ENCODE measurements around the gene CHN2.
"Not testable (repeated sequence)": the region's sequence is repeated elsewhere in the genome, so short reads cannot be mapped to it uniquely, and the experiment has no call there.

The CHN2 gene

DNA sequence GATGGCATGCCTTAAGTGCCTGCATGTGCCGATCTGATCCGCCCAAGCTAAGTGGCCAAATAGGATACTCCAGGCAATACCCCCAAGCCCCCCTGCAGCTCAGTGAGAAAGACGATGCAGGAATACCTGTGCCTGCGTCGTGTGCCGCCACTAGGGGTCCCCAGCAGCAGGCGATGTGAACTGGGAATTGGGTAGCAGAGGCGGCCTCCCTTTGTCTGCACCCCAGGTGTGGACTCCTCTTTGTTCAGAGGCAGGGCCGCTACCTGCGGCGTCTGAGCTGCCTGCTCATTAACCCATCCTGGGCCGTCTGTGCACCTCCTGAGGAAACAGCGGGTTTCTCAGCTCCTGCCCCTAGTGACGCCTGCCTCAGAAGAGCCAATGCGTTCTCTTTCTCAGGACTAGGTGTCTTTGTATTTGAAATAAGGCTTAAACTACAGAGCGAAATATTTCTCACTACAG is 4.8 kb upstream of the CHN2 start:
- peak; percentile 22 for DNase-seq (ENCODE audit: low read depth)

DNA sequence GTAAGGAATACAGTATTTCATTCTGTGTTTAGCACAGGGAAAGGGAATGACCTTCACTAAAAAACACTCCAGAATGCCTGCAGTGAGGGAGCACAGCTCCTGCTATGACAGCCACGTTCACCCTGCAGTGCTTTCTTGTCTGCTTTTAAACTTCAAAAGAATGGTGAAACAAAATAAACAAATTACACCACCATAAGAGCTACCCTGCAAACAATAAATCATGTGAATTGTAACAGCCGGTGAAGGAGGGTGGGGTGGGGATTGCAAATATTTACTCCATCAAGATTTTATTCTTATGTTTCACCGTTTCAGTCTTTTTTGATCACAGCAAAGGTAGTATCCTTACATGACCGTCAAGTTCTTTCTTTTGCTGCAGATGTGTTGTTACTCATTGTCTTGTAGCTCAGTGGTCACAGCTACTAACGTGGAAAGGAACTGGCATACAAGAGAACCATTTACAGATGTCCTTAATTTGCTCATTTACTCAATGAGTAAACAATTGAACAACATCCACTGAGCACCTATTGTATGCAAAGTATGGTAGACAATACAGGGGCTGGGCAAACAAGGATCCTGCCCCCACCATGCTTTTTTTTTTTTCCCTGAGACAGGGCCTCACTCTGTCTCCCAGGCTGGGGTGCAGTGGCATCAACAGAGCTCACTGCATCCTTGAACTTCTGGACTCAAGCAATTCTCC is 4.1 kb upstream of the CHN2 start:
- DNase-seq (ENCODE audit: low read depth) = no peak

GRCh38 chr7:29192323-29192722 is 2.3 kb upstream of the CHN2 start:
- DNase-seq (ENCODE audit: low read depth) = no peak

DNA sequence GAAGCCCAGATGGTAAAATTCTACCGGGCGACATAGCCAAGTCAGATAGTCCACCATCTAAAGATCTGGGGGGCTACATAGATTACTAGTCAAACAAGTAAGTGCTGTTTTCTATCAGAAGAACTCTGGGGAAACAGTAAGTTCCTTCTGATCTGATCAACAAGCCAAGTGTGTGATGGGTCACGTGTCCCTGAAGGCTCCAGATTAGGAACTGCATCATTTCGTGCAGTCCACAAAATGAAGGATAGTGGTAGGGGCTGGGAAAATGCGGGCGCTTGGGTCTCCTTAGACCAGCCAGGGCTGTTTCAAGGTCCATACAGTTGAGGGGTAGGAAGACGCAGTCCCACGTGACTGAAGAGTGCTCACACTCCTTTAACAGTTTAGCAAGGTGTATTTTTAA is 1.8 kb upstream of the CHN2 start:
- no peak for DNase-seq (ENCODE audit: low read depth)

- DNase-seq (ENCODE audit: low read depth) = no peak
Measured at GRCh38 chr7:29193316-29194205, 1.0 kb upstream of the CHN2 start.

DNA sequence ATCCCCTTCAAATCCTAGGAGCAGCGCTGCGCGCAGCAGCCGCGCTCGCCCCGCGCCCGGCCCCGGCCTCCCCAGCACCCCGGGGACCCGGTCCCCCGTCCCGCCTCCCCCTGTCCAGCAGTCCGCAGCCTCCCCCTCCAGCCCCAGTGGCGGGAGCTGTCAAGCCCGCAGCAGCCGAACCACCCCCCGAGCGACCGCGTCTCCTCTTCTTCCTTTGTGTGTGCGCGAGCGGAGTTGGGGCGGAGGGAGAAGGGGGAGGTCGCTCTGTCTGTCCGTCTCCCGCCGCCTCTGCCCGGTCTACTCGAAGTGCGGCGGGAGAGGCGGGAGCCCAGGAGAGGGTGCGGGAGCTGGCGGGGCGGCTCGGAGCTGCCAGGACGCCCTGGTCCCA is 375 bp upstream of the CHN2 start:
- DNase-seq (ENCODE audit: low read depth) = no peak

- no peak for DNase-seq (ENCODE audit: low read depth)
Measured at GRCh38 chr7:29196191-29196590, 1.6 kb downstream of the CHN2 start.

- no peak for DNase-seq (ENCODE audit: low read depth)
Measured at GRCh38 chr7:29196971-29197595, 2.5 kb downstream of the CHN2 start.

DNA sequence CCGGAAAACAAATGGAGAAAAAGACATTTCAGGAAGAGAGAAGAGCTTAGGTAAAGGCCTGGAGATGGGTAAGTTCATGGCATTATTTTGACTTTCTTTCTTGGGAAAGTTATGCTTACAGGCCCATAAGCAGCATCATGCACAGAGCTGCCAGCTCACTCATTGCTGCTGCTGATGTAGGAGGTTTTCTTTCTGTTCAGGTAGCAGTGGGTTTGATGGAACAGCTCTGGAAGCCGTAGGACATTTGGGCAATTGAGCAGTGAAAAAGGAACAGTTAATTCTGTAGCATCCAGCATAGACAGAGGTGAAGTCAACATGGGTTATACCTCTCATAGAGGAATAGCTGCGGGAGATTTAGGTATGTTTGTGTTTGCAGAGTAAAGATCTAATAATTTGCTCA is 3.3 kb downstream of the CHN2 start:
- no peak for DNase-seq (ENCODE audit: low read depth)

GRCh38 chr7:29199776-29200175 is 5.2 kb downstream of the CHN2 start:
- DNase-seq (ENCODE audit: low read depth) = no peak

GRCh38 chr7:29202651-29203069 is 8.1 kb downstream of the CHN2 start:
- no peak for DNase-seq (ENCODE audit: low read depth)

DNA sequence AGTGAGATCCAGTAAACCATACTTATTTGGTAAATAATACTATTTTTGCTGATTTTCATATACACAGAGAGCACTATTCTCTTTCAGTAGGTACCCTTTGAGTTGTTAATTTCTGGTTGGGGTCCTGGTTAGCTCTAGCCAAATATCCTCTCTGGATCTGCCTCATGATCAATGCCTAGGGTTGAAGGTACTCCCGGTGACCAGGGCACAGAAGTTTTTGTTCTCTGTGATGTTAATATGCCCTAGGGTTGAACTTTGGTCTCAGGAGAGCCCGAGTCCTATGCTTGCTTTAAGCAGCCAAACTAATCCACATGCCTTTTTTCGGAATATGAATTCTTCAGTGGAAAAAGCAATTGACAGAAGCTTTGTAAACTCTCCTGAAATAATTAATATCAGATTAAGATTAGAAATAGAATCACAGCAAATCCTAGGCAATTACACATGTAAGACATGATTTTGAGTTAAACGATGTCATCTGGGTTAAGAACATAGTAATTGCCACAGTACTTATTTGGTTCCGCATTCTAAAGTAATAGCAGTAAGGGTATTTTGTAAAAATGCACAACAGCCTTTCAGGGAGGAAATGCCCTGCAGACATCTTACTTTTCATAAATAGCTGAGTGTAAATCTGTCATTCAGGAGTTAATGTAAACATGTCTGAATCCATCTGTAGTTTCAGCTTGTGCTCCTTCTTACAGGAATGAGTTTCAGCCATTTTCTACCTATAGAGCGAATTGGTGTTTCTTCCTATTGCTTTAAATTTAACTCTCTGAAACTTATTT is 10.1 kb downstream of the CHN2 start:
- DNase-seq (ENCODE audit: low read depth) = no peak

DNA sequence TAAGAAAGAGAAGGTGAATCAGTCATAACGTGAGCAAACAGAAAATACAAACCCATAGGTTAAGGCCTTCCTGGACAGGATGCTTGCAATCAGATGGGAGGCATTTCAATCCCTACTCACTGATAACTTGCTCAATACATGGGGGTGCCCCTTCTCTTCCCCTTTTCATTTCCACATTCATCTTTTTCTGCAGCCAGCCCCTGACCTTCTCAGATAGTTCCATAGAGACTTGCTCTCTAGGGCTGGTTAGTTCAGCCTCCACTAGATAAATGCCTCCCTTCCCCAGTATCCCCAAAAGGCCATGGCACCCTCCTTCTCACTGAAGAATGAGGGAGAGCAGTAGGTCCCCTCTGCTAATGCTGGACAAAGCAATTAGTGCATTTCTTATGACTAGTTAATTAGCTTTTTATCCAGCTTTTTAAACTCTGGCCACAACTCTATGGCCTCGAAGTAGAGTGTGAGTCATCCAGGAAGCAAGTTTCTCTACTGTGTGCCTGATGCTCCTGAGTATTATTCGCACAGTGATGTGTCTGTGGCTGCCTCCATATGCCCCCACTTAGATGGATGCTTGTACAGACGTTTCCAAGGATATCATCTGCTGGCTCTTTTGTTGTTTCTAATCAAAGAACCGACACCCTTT is 12.7 kb downstream of the CHN2 start:
- DNase-seq (ENCODE audit: low read depth) = no peak

GRCh38 chr7:29208410-29209250 is 14.1 kb downstream of the CHN2 start:
- DNase-seq (ENCODE audit: low read depth) = no peak

DNA sequence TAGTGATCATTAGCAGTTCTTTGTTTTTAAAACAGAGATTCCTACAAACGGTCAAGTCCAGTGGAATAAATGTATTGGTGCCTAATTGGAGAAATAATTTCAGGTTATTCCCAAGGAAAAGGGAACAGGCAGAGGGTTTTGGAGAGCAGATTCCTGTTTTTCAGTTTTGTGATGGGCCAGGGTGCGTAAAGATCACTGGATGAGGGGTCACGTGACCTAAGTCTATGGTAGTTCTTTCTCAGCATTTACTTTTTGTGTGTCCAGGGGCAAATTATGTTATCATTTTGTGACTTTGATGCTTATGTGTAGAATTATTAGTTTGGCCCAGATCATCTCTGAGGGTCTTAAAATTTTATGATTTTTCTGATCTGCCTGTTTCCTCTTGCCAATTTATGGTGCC is 15.2 kb downstream of the CHN2 start:
- no peak for DNase-seq (ENCODE audit: low read depth)

DNA sequence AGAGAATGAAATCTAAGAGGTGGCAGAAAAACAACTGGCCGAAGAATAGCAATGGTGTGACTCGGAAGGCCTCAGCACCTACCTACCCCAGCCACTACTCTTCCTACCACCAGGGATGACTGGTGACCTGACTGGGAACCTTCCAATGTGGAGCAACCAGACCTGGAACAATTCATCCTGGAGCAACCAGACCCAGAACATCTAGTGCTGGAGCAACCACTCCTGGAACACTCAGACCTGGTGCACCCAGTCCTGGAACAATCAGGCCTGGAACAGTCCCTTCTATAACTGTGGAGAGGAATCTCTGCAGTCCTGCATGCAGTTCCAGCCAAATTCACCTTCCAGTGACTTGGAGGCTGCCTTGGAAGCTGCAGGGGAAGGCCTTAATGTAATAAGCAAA is 18.2 kb downstream of the CHN2 start:
- DNase-seq (ENCODE audit: low read depth) = not testable (repeated sequence)

- no peak for DNase-seq (ENCODE audit: low read depth)
Measured at GRCh38 chr7:29214056-29214455, 19.5 kb downstream of the CHN2 start.

- DNase-seq (ENCODE audit: low read depth) = no peak
Measured at GRCh38 chr7:29214816-29215215, 20.2 kb downstream of the CHN2 start.

DNA sequence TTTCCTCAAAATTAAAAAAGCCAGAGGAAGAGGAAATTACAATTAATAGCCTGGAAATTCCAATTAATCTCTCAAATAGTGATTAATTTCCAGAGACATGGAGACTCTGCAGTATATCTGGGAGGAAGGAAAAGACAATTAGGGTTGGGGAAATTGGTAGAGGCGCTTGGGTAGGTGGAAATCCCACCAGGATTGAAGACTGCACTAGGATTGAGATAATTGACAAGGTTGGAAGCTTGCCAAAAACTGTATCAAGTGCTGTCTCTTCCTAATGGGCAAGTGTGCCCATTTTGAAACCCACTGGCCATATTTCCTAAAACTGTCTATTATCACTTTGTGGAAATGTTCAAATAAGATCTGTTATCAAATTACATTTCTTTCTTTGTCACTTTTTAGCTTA is 21.6 kb downstream of the CHN2 start:
- DNase-seq (ENCODE audit: low read depth) = no peak

DNA sequence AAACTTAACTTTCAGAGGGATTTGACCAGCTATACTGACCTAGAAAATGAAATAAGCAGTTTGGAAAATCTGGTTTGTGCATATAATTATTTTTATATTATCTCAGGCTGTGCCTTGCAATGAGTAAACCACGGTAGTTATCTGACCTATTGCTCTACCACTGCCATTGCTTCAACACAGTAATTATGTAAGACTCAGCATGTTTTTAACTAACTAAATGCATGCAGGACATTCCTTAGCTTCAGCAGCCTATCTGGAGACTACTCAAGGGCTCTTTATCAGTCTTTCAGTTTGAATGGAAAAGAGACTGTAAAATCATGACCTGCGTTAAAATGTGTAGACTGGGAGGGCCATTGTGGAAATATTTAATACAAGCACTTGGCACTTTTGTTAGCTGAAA is 22.5 kb downstream of the CHN2 start:
- DNase-seq (ENCODE audit: low read depth) = no peak

- no peak for DNase-seq (ENCODE audit: low read depth)
Measured at GRCh38 chr7:29224726-29225125, 30.2 kb downstream of the CHN2 start.

Data from stimulated activated CD8-positive, alpha-beta memory T cell treated with anti-CD3 and anti-CD28 coated beads, Interleukin-7, amount 100 ng/mL, for 24 hours (primary cell).